ENCODE measurements around the gene FBLN7. TPM values are rescaled to one million over a fixed set of nuclear protein-coding genes. Genes with fewer than 3 reads are reported as not detected.

The FBLN7 gene
- total RNA-seq, 1 experiment from 2014 or later = 0.14 TPM

GRCh38 chr2:112095681-112096080, 42.5 kb upstream of the FBLN7 start:
- intact Hi-C loops (cut with micrococcal nuclease) = no loop called here
- H3K27ac Mint-ChIP-seq (ENCODE audit: low read depth, unreplicated experiment) = no peak overlapping the region
- peaks cover 63% of the 10 kb centered on the region for H3K36me3 Mint-ChIP-seq (ENCODE audit: insufficient read depth, unreplicated experiment)
- no peaks in the 10 kb centered on the region for H3K9me3 Mint-ChIP-seq (ENCODE audit: unreplicated experiment)
- H3K4me3 Mint-ChIP-seq (ENCODE audit: unreplicated experiment) = no peak overlapping the region
- BruUV-seq (replicated peaks) = no TSS peak
- CTCF ChIA-PET = interaction anchor here (0.9 kb wide), 1 partner anchor 26 kb away, joined by 3 read pairs; no protein-coding TSS in a partner anchor
- TF ChIP-seq CTCF (IDR thresholded peaks at IDR 0.05; ENCODE audit: unreplicated experiment) = no peak
- H3K27me3 Mint-ChIP-seq (ENCODE audit: insufficient read depth, unreplicated experiment) = no peaks in the 10 kb centered on the region
- POLR2A ChIA-PET = no interaction called here
- peaks cover 14% of the 10 kb centered on the region for H3K4me1 Mint-ChIP-seq (ENCODE audit: insufficient read depth, unreplicated experiment)
- no peak for DNase-seq (ENCODE audit: unreplicated experiment)

GRCh38 chr2:112096098-112096497, 42.1 kb upstream of the FBLN7 start:
- no peaks in the 10 kb centered on the region for H3K9me3 Mint-ChIP-seq (ENCODE audit: unreplicated experiment)
- no peak for TF ChIP-seq CTCF (IDR thresholded peaks at IDR 0.05; ENCODE audit: unreplicated experiment)
- no peak overlapping the region for H3K27ac Mint-ChIP-seq (ENCODE audit: low read depth, unreplicated experiment)
- H3K36me3 Mint-ChIP-seq (ENCODE audit: insufficient read depth, unreplicated experiment) = peaks cover 62% of the 10 kb centered on the region
- BruUV-seq (replicated peaks) = no TSS peak
- no peaks in the 10 kb centered on the region for H3K27me3 Mint-ChIP-seq (ENCODE audit: insufficient read depth, unreplicated experiment)
- POLR2A ChIA-PET = no interaction called here
- peaks cover 14% of the 10 kb centered on the region for H3K4me1 Mint-ChIP-seq (ENCODE audit: insufficient read depth, unreplicated experiment)
- DNase-seq (ENCODE audit: unreplicated experiment) = no peak
- intact Hi-C loops (cut with micrococcal nuclease) = no loop called here
- CTCF ChIA-PET = interaction anchor here (0.9 kb wide), 1 partner anchor 26 kb away, joined by 3 read pairs; no protein-coding TSS in a partner anchor
- no peak overlapping the region for H3K4me3 Mint-ChIP-seq (ENCODE audit: unreplicated experiment)

GRCh38 chr2:112108178-112108832, 29.9 kb upstream of the FBLN7 start:
- Mint-ChIP-seq H3K27me3 (ENCODE audit: insufficient read depth, unreplicated experiment) (no peaks in the 10 kb centered on the region), H3K4me3 (ENCODE audit: unreplicated experiment) (no peak overlapping the region), H3K36me3 (ENCODE audit: insufficient read depth, unreplicated experiment) (peaks cover 72% of the 10 kb centered on the region), H3K27ac (ENCODE audit: low read depth, unreplicated experiment) (no peak overlapping the region), H3K4me1 (ENCODE audit: insufficient read depth, unreplicated experiment) (no peaks in the 10 kb centered on the region), H3K9me3 (ENCODE audit: unreplicated experiment) (peaks cover 14% of the 10 kb centered on the region)
- no peak for DNase-seq (ENCODE audit: unreplicated experiment)
- TF ChIP-seq CTCF (IDR thresholded peaks at IDR 0.05; ENCODE audit: unreplicated experiment) = no peak
- CTCF ChIA-PET = interaction anchor here (0.6 to 1.3 kb wide), 2 partner anchors 13 to 109 kb away, joined by 3 to 6 read pairs; no protein-coding TSS in a partner anchor
- no TSS peak for BruUV-seq (replicated peaks)
- intact Hi-C loops (cut with micrococcal nuclease) = no loop called here
- POLR2A ChIA-PET = interaction anchor here (1.0 kb wide), 1 partner anchor 10 kb away, joined by 4 read pairs; no protein-coding TSS in a partner anchor

- CTCF ChIA-PET = interaction anchor here (0.5 to 1.3 kb wide), 2 partner anchors 12 to 51 kb away, joined by 3 to 6 read pairs; no protein-coding TSS in a partner anchor
- H3K4me1 Mint-ChIP-seq (ENCODE audit: insufficient read depth, unreplicated experiment) = no peaks in the 10 kb centered on the region
- H3K27me3 Mint-ChIP-seq (ENCODE audit: insufficient read depth, unreplicated experiment) = no peaks in the 10 kb centered on the region
- no TSS peak for BruUV-seq (replicated peaks)
- TF ChIP-seq CTCF (IDR thresholded peaks at IDR 0.05; ENCODE audit: unreplicated experiment) = no peak
- DNase-seq (ENCODE audit: unreplicated experiment) = no peak
- intact Hi-C loops (cut with micrococcal nuclease) = no loop called here
- peaks cover 14% of the 10 kb centered on the region for H3K9me3 Mint-ChIP-seq (ENCODE audit: unreplicated experiment)
- H3K36me3 Mint-ChIP-seq (ENCODE audit: insufficient read depth, unreplicated experiment) = peaks cover 65% of the 10 kb centered on the region
- POLR2A ChIA-PET = interaction anchor here (1.0 kb wide), 1 partner anchor 9 kb away, joined by 4 read pairs; no protein-coding TSS in a partner anchor
- H3K27ac Mint-ChIP-seq (ENCODE audit: low read depth, unreplicated experiment) = no peak overlapping the region
- no peak overlapping the region for H3K4me3 Mint-ChIP-seq (ENCODE audit: unreplicated experiment)
These were observed 28.9 kb upstream of the FBLN7 start for GRCh38 chr2:112109278-112109677.

Data from MCF 10A (cell line).